Midbrain (tissue), 1 donor: ENCODE measurements around the gene MB.

Source experiments
- DNase-seq: peaks from one replicate; lab custom pipeline; 2025; lab: John Stamatoyannopoulos, UW

The MB gene

DNA sequence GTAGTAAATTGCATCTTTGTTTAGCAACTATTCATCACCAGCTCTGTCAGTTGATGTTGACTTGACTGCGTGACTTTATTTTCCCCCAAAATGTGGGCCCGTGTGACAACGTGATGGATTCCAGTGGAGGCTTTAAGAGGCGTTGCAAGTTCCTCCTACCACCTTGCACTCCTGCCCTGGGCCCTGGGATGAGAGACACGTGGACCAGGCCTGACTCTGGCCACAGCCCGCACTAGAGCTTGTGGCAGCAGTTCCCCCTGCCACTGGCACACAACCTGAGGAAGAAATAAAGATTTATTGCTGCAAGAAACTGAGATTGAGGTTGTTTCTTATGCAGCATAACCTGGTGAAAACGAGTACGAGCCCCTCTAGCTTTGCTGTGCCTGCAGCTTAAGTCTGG is 44.6 kb downstream of the MB start:
- no peak for DNase-seq

GRCh38 chr22:35570686-35571194 is 46.4 kb downstream of the MB start:
- no peak for DNase-seq

- no peak for DNase-seq
Measured at GRCh38 chr22:35569916-35570315, 47.2 kb downstream of the MB start.

DNA sequence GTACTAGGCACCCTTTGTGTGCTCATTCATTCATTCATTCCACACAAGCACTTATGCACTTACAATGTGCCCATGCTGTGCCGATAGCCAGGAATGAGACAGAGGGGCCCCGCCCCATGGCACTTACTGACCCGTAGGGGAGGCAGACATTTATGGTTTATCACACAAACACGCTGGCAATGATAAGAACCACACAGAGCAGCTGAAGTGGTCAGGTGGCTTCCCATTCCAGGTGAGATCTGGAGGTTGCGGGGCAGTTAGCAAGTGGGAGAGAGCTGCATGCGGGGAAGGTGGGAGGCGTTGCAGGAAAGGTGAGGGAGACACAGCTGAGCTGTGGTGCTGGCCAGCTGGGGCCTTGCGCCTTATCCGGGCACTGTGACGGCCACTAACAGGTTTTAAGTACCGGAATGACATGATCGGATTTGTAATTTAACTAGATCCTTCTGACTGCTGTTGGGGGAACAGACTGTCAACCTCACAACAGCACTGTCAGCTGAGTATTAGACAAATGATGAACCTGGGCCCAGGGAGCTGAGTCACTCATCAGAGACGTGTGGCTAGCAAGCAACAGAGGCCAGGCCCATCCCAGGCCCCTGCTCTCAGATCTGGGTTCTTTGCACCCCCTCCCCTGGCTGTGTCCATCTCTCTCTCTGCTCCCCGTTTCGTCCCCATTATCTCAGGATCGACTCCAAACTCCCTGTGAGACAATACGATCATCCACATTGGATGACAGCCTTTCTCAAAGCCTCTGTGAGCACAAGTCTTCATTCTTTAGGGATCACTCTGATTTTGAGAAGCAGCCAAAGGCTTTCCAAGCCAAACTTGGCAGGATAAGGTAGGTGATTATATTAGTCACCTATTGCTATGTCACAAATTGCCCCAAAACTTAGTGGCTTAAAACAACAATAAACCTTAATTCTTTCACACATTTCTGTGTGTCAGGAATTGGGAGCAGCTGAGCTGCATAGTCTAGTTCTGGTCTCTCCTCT is 48.1 kb downstream of the MB start:
- DNase-seq: no peak

- DNase-seq: no peak
Measured at GRCh38 chr22:35567351-35568141, 49.6 kb downstream of the MB start.

DNA sequence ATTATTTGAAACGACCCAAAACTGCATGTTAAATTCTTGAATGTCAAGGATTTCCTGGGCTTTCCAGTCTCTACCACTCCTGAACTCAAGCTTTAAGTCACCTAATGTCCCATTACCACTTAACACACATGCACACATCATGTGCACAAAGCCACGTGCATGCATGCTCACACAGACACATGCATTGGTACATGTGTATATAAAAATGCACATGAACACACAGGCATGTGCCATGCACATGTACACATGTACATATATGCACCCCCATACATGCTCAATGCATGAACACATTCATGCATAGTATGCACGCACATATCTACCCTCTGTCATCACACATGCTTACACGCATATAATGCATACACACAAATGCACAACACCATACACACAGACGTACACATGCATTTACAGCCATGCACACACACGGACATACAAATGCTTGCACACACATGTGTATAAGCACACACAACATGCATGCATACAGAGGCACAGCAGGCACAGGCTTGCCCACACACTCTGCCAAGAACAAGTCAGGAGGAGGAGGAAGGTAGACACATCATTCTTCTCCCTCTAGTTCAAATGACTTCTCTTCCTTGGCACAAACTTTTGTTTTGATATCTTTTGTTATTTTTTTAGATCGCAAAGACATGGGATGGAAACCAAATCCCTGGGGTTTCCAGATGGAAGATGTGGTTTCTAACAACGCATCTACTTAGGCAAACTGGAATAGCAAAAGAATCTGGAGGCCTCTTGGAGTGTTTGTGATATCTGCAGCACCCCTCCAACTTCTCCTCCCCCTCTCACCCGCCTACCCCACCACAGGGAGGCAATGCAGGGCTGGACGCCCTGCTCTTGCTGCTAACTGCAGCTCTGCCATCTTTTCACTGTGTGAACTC is 51.9 kb downstream of the MB start:
- DNase-seq: no peak

GRCh38 chr22:35563211-35563610 is 53.9 kb downstream of the MB start:
- no peak for DNase-seq

DNA sequence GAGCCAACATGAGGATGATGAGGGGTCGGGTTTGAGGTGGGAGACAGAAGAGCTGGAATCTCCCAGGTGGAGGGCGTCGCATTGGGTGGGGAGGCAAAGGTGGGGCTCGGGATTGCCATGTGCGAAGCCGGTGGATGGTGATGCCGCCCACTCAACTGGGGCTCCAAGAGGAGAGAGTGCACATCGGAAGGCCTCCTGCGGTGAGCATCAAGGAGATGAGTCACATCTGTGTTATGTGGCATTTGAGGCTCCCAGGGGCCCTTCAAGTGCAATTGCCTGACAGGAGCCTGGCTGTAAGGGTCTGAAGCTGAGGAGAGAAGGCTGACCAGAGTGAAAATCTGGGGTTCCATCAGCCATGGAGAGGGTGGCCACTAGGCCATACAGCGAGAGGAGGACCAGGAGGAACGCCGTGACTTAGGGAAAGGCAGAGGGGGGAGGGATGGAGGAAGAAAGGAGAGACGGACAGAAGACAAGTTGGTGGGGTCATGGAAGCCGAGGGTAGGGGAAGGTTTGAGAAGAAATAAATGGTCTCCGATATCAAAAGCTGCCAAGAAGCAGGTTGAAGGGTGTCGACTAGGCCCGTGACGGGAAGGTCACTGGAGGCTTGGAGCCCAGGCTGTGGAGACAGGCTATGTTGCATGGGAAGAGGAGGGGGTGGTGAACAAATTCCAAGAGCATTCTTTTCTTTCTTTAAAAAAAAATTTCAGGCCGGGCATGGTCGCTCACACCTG is 55.2 kb downstream of the MB start:
- no peak for DNase-seq

DNA sequence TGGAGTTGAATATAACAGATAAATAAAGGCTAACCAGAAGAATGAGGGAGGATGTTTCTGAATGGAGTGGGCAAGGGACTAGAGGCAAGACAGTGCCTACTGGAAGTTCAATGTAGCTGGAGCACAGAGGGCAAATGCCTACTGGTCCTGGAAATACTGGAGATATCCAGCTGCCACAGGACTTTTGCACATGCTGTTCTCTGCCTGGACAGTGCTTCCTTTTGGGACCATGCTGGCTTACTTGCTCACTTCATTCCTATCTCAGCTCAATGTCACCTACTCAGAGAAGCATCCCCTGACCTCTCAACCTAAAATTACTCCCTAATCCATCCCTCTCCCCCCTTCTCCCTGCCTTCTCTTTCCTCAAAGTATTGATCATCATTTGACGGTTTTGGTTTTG is 56.3 kb downstream of the MB start:
- no peak for DNase-seq

DNA sequence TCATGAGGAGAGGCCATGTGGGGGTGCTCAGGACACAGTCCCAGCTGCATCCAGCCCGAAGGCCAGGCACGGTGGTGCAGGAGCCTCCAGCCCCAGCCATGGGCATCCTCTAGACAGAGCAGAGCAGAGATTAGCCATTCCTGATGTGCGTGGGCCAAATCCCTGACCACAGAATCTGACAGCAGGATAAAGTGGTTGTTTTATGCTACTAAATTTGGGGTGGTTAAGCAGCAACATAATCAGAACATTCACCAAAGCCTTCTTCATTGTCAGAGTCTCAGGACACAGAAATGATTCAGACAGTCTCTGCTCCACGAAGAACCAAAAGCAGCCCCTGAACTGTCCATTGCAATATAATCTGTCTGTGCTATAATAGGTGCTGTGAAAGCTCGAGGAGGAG is 56.8 kb downstream of the MB start:
- DNase-seq: no peak

- no peak for DNase-seq
Measured at GRCh38 chr22:35559354-35560005, 57.6 kb downstream of the MB start.

DNA sequence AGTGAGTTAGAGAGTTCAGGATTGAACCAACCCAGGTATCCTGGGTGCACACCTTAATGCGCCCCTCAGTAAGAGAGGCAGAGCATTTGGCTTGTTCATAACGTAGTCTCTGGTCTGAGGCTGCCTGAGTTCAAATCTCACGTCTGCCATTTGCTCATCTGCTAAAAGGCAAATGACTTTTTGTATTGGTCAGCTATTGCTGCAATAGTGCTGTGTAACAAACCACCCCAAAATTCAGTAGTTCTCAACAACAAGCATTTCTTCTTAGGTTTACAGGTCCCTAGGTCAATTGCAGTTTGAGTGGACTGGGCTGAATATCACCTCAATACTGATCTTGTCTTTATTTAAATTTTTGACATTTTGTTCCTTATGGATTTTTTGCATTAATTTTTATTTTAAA is 58.4 kb downstream of the MB start:
- no peak for DNase-seq

GRCh38 chr22:35558031-35558430 is 59.1 kb downstream of the MB start:
- DNase-seq: no peak
